ENCODE measurements around the gene OTULINL.

GRCh38 chr5:14579731-14580397 is 1.7 kb upstream of the OTULINL start:
- TF ChIP-seq JUND (IDR thresholded peaks at IDR 0.05) (no peak), POLR2AphosphoS5 (IDR thresholded peaks at IDR 0.05; ENCODE audit: low read depth, low read length) (no peak), CTCF (IDR thresholded peaks at IDR 0.05) (no peak)
